ENCODE data around the gene C14orf180. TPM values are rescaled to one million over a fixed set of nuclear protein-coding genes. Genes with fewer than 3 reads are reported as not detected.

C14orf180 gene
- total RNA-seq, 1 donor from 2014 or later: not detected

DNA sequence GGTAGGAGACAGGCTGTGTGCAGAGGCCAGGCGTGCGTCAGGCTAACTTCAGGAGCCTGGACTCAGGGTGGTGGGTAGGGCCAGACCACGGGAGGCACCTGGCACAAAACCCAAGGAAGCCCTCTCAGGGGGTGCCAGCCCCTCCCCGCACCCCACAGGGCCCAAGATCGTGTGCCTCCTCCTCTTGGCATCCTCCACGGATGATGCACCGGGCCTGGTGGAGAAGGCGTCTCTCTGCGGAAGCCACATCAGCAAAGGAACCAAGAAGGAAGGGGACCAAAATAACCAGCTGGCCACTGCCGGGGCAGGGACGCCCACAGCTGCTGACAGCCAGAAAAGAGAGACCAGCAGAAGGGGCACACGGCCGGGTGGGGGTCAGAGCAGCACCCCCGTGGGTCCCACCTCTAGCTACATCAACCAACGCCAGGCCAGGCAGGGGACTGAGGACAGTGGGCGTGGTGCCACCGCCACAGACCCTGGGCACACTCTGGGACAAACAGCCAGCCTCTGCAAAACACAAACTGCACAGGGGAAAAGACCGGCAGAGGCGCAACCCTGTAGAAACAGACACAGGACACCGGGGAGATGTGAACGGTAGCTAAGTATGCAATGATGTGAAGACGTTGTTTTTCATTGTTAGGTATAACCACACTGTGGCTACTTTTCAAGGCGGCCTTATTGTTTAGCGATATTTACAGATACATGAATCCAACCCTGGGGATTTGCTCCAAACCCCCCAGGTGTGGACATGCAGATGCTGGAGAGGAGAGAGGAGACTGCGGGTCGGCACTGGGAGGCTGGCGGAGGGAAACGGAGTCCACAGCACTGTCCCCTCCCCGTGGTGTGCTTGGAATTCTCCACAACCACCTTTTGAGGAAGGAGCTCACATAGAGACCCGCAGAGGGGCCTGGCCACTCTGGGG is 26.1 kb upstream of the C14orf180 start:
- Mint-ChIP-seq H3K9me3 (ENCODE audit: unreplicated experiment) (no peaks in the 10 kb centered on the region), H3K4me1 (ENCODE audit: unreplicated experiment) (no peaks in the 10 kb centered on the region), H3K36me3 (ENCODE audit: low read depth, unreplicated experiment) (no peaks in the 10 kb centered on the region), H3K27me3 (ENCODE audit: unreplicated experiment) (peaks cover 7% of the 10 kb centered on the region), H3K4me3 (ENCODE audit: unreplicated experiment) (no peak overlapping the region), H3K27ac (ENCODE audit: unreplicated experiment) (no peak overlapping the region)
- TF ChIP-seq, protein P1, sequence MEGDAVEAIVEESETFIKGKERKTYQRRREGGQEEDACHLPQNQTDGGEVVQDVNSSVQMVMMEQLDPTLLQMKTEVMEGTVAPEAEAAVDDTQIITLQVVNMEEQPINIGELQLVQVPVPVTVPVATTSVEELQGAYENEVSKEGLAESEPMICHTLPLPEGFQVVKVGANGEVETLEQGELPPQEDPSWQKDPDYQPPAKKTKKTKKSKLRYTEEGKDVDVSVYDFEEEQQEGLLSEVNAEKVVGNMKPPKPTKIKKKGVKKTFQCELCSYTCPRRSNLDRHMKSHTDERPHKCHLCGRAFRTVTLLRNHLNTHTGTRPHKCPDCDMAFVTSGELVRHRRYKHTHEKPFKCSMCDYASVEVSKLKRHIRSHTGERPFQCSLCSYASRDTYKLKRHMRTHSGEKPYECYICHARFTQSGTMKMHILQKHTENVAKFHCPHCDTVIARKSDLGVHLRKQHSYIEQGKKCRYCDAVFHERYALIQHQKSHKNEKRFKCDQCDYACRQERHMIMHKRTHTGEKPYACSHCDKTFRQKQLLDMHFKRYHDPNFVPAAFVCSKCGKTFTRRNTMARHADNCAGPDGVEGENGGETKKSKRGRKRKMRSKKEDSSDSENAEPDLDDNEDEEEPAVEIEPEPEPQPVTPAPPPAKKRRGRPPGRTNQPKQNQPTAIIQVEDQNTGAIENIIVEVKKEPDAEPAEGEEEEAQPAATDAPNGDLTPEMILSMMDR (IDR thresholded peaks at IDR 0.05; ENCODE audit: unreplicated experiment): no peak
- DNase-seq (ENCODE audit: low spot score): no peak

DNA sequence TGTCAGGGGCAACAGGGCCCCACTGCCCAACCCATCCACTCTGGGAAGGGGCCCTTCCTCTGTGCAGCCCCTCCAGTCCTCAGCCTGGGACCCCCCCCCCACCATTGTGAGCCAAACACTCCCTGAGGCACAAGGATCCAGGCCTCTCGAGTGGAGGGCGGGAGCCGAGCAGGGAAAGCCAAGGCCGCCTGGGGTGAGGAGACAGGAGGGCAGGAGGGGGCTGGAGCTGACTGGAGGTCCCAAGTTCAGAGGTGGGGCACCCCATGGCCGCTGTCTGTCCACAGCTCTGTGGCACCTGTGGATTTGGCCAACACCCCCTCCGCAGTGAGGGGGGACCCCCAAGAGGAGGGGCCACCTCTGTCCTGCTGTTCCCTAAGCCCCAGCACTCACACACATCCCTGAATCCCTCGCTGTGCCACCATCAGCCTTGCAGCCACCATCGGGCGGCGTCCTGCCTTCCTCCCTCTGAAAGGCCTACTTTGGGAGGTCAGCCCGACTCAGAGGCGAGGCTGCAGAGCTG is 25.4 kb upstream of the C14orf180 start:
- H3K27ac Mint-ChIP-seq (ENCODE audit: unreplicated experiment): no peak overlapping the region
- H3K4me3 Mint-ChIP-seq (ENCODE audit: unreplicated experiment): no peak overlapping the region
- DNase-seq (ENCODE audit: low spot score): no peak
- no peaks in the 10 kb centered on the region for H3K4me1 Mint-ChIP-seq (ENCODE audit: unreplicated experiment)
- no peaks in the 10 kb centered on the region for H3K9me3 Mint-ChIP-seq (ENCODE audit: unreplicated experiment)
- no peaks in the 10 kb centered on the region for H3K36me3 Mint-ChIP-seq (ENCODE audit: low read depth, unreplicated experiment)
- H3K27me3 Mint-ChIP-seq (ENCODE audit: unreplicated experiment): peaks cover 7% of the 10 kb centered on the region
- TF ChIP-seq, protein P1 (IDR thresholded peaks at IDR 0.05; ENCODE audit: unreplicated experiment): no peak

DNA sequence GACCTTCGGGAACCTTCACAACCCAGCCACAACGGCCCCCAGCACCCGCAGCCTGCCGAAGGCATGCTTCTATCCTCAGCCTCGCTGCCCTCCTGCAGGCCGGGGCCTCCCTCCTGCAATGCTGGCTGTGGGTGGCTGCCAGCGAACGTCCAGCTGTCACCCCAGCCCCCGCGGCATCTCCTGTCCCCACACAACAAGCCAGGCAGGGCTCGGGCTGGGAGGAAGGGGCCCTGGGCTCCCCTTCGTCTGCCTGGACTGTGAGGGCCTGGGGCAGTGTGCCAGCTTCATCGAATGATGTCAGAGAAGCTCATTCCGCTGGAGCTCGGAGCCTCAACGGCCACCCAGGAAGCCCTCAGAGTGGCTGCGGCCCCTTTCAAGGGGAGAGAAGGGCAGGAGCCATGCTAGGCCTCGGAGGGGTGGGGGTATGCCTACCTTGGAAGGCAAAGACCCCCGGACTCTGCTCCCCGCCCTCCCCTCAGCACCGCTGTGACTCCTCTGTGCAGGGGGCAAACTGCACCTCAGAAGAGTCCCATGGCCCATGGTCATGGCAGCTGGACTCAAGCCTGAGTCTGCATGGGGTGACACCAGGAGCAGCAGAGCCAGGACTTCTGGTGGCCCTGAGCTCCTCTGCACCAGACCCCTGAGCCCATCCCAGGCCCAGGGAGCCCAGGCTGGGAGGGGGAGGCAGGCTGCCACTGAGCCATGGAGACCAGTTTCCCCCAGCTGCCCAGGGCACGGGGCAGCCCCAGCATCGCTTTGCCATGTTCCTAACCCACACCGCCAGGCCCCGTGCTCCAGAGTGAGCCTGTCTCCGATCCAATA is 24.7 kb upstream of the C14orf180 start:
- DNase-seq (ENCODE audit: low spot score): no peak
- peaks cover 7% of the 10 kb centered on the region for H3K27me3 Mint-ChIP-seq (ENCODE audit: unreplicated experiment)
- H3K36me3 Mint-ChIP-seq (ENCODE audit: low read depth, unreplicated experiment): no peaks in the 10 kb centered on the region
- H3K4me1 Mint-ChIP-seq (ENCODE audit: unreplicated experiment): no peaks in the 10 kb centered on the region
- H3K9me3 Mint-ChIP-seq (ENCODE audit: unreplicated experiment): no peaks in the 10 kb centered on the region
- no peak overlapping the region for H3K4me3 Mint-ChIP-seq (ENCODE audit: unreplicated experiment)
- TF ChIP-seq, protein P1 (IDR thresholded peaks at IDR 0.05; ENCODE audit: unreplicated experiment): no peak
- H3K27ac Mint-ChIP-seq (ENCODE audit: unreplicated experiment): no peak overlapping the region

DNA sequence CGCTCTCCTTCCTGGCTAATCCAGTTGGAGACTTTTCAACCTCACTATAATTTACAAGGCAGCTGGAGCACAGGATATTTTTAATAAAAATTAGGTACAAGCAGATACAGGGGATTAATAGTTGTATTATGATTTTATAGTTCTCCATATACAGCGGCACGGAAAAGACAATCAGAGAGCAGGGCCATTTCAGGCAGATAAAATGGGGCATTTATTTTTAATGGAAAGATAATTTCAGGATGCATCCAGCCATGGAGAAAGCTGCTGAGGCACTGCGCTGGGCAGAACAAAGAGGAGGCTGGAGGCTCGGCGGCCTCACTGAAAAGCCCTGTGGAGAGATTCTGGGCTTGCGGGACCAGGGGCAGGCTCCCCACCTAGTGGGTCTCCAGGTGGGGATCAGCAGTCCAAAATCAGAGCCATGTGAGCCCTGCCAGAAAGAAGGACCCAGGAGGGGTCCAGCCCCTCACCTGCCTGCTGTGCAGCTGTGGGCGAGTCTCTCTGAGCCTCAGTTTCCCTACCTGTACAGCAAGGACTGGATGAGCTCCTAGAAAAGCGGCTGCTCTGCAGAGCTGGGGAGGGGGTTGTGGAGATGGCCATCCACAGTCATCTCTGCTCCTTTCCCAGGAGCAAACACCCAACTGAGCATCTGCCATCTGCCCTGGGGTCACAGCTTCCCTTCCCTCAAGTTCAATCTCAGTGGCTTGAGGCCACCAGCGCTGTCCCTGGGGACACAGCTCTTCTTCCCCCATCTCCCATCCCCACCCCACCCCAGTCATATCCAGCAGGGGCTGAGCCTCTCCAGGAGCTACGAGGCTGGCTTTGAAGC is 23.9 kb upstream of the C14orf180 start:
- no peak overlapping the region for H3K4me3 Mint-ChIP-seq (ENCODE audit: unreplicated experiment)
- TF ChIP-seq, protein P1 (IDR thresholded peaks at IDR 0.05; ENCODE audit: unreplicated experiment): no peak
- no peak overlapping the region for H3K27ac Mint-ChIP-seq (ENCODE audit: unreplicated experiment)
- no peaks in the 10 kb centered on the region for H3K36me3 Mint-ChIP-seq (ENCODE audit: low read depth, unreplicated experiment)
- H3K27me3 Mint-ChIP-seq (ENCODE audit: unreplicated experiment): peaks cover 6% of the 10 kb centered on the region
- DNase-seq (ENCODE audit: low spot score): no peak
- H3K9me3 Mint-ChIP-seq (ENCODE audit: unreplicated experiment): no peaks in the 10 kb centered on the region
- H3K4me1 Mint-ChIP-seq (ENCODE audit: unreplicated experiment): no peaks in the 10 kb centered on the region

Measured in endothelial cell (in vitro differentiated cells).